Ovary (tissue), 9 donors: Measurements from ENCODE around the gene ACP4. TPM values are rescaled to one million over a fixed set of nuclear protein-coding genes. Genes with fewer than 3 reads are reported as not detected.

ENCODE experiments used
- DNase-seq, 5 donors: peaks; one replicate each; pipeline ENCODE4 v3.0.0-alpha.2; 2019 to 2020
- H3K27ac ChIP-seq, 2 donors: fragments of 200-600 bp; one replicate each; pipeline versions ENCODE4 v1.5.1 to v1.8.0; 2019 to 2022
- H3K27me3 ChIP-seq: fragments of 200-600 bp; one replicate; pipeline ENCODE4 v1.8.0; 2022
- H3K36me3 ChIP-seq: fragments of 200-600 bp; sonication (generic); one replicate; pipeline ENCODE4 v1.5.1; 2019
- H3K4me1 ChIP-seq: one replicate; pipeline ENCODE4 v1.8.1; 2013; ENCODE audit warnings: mild to moderate bottlenecking, moderate library complexity; ENCODE audit not compliant: insufficient read depth
- H3K4me3 ChIP-seq: fragments of 200-600 bp; sonication (generic); one replicate; pipeline ENCODE4 v1.5.1; 2017
- H3K9me3 ChIP-seq, 2 donors: fragments of 200-600 bp in 1 of 2; sonication (generic) in 1 of 2; one replicate each; pipeline versions ENCODE4 v1.5.1 to v1.8.1; 2013 to 2019; ENCODE audit warnings: mild to moderate bottlenecking in 1 of 2, moderate library complexity in 1 of 2
- CTCF ChIP-seq, 3 donors: fragments of 450-650 bp in 2 of 3; fragments of 200-600 bp in 1 of 3; IDR thresholded peaks; one replicate each; pipeline versions ENCODE4 v1.5.1 to v1.8.0; 2016 to 2022; ENCODE audit warnings: antibody characterized with exemption in 3 of 3, mild to moderate bottlenecking in 1 of 3
- EP300 ChIP-seq: sonication (generic); formaldehyde crosslinking; IDR thresholded peaks from one replicate; pipeline ENCODE4 v1.6.1; 2017; ENCODE audit warnings: antibody characterized with exemption
- POLR2A ChIP-seq: fragments of 450-650 bp; IDR thresholded peaks from one replicate; pipeline ENCODE4 v1.6.1; 2017; ENCODE audit warnings: antibody characterized with exemption, mild to moderate bottlenecking, moderate library complexity
- WGBS, 3 donors: extraction: QIAGEN DNeasy Blood & Tissue Kit in 1 of 3; methylation state at CpG; one replicate each; pipeline versions ENCODE4 v1.1.5 to v1.1.7; 2013 to 2017; 5-methylcytosine and 5-hydroxymethylcytosine counted together
- intact Hi-C, 4 donors: fragments of 100-400 bp; cut with DNase I; formaldehyde crosslinking; loops; one replicate each; pipeline versions ENCODE4 v1.11.0 to v1.15.1; 2022 to 2023
- polyA plus RNA-seq, 2 donors: library from polyadenylated mRNA; stranded (reverse); fragments of 200-250 nt in 1 of 2; fragments of 350-450 nt in 1 of 2; fragmentation: Illumina TruSeq in 1 of 2; extraction: RNeasy Lipid Tissue Mini Kit (QIAGEN cat#74804) in 1 of 2; gene quantifications; one replicate each; pipeline ENCODE4 v1.2.3, GENCODE V29; 2013 to 2014
- total RNA-seq, 7 donors: library from RNA; depleted of rRNA in 2 of 7; stranded (reverse); fragments of >200 nt in 2 of 7; fragmentation: NEBNext Ultra II Directional in 3 of 7; extraction: Animal tissue kit (Norgen Biotek cat#: 25700) in 3 of 7; gene quantifications; one replicate each; pipeline versions ENCODE4 v1.1.0 to v1.2.4, GENCODE V29; 2016 to 2023
- donor health status: DM: no; HTN: no; CAD: no; lungs with moderate emphysema.
- donor health status: DM: no; HTN: no; CAD: no.
- donor health status: Bipolar disorder and iron deficiency.
- donor health status: DM: yes; HTN: yes; CAD: no.
- donor health status: DM: no; HTN: no; CAD: no.
- donor health status: DM: yes; HTN: yes; CAD: no.

Gene ACP4
- total and polyA plus RNA-seq, 9 donors, result not detected

- Histone ChIP-seq H3K9me3 (no peaks in the 10 kb centered on the region), H3K4me3 (no peak overlapping the region), H3K36me3 (no peaks in the 10 kb centered on the region), H3K27me3 (no peaks in the 10 kb centered on the region), H3K27ac (no peak overlapping the region), H3K4me1 (no peaks in the 10 kb centered on the region)
- TF ChIP-seq EP300 (no peak), CTCF (IDR thresholded peaks at IDR 0.05) (no peak), POLR2A (no peak)
- intact Hi-C loops, result loop anchor here in 1 of 4 donors (10.0 kb wide), 1 partner anchor 281 kb away; the partner anchor contains the start of genes ASPDH and JOSD2
- no peak for DNase-seq
- WGBS, 3 donors, result 70 to 78% (median 70%) methylated on average over 9 of the region's 9 CpGs
These were observed 6.0 kb downstream of the ACP4 start for GRCh38 chr19:50796128-50796633.

GRCh38 chr19:50796634-50797428 lies 6.6 kb downstream of the ACP4 start:
- TF ChIP-seq EP300 (no peak), POLR2A (no peak)
- 80 to 89% (median 84%) methylated on average over 8 of the region's 8 CpGs for WGBS, 3 donors
- intact Hi-C loops, result loop anchor here in 1 of 4 donors (10.0 kb wide), 1 partner anchor 282 kb away; the partner anchor contains the start of genes ASPDH and JOSD2
- Histone ChIP-seq H3K4me3 (no peak overlapping the region), H3K9me3 (no peaks in the 10 kb centered on the region), H3K36me3 (no peaks in the 10 kb centered on the region), H3K27ac (no peak overlapping the region), H3K27me3 (no peaks in the 10 kb centered on the region), H3K4me1 (no peaks in the 10 kb centered on the region)
- no peak for DNase-seq

GRCh38 chr19:50797429-50797780 lies 7.2 kb downstream of the ACP4 start:
- WGBS, 3 donors, result 62 to 89% (median 81%) methylated on average over 7 of the region's 7 CpGs
- TF ChIP-seq CTCF (IDR thresholded peaks at IDR 0.05), result no peak
- no peak for TF ChIP-seq EP300
- TF ChIP-seq POLR2A, result no peak
- Histone ChIP-seq H3K36me3 (no peaks in the 10 kb centered on the region), H3K9me3 (no peaks in the 10 kb centered on the region), H3K27ac (no peak overlapping the region), H3K4me3 (no peak overlapping the region), H3K27me3 (no peaks in the 10 kb centered on the region), H3K4me1 (no peaks in the 10 kb centered on the region)
- no peak for DNase-seq
- intact Hi-C loops, result loop anchor here in 1 of 4 donors (10.0 kb wide), 1 partner anchor 283 kb away; the partner anchor contains the start of genes ASPDH and JOSD2

- WGBS, 3 donors, result 62 to 75% (median 66%) methylated on average over 16 to 18 of the region's 18 CpGs
- no peak for DNase-seq
- Histone ChIP-seq H3K36me3 (no peaks in the 10 kb centered on the region), H3K27ac (no peak overlapping the region), H3K4me3 (no peak overlapping the region), H3K4me1 (no peaks in the 10 kb centered on the region), H3K9me3 (no peaks in the 10 kb centered on the region), H3K27me3 (no peaks in the 10 kb centered on the region)
- intact Hi-C loops, result loop anchor here in 1 of 4 donors (10.0 kb wide), 1 partner anchor 283 kb away; the partner anchor contains the start of genes ASPDH and JOSD2
- TF ChIP-seq POLR2A (no peak), CTCF (IDR thresholded peaks at IDR 0.05) (no peak), EP300 (no peak)
These were observed 7.8 kb downstream of the ACP4 start for GRCh38 chr19:50797781-50798658.
